HEK293 (cell line): ENCODE measurements around the gene SRMS.

Source experiments
- CTCF ChIA-PET: fragments of 350-600 bp; formaldehyde crosslinking; extraction: SDS; loops from one replicate; lab custom pipeline; 2021; ENCODE audit warnings: antibody characterized with exemption; lab: Yijun Ruan, JAX
- POLR2A ChIA-PET: fragments of 300-600 bp; formaldehyde crosslinking; extraction: SDS; loops from one replicate; lab custom pipeline; 2020; ENCODE audit warnings: antibody characterized with exemption, inconsistent platforms; lab: Yijun Ruan, JAX
- H3K27ac ChIP-seq: fragments of 200-500 bp; sonication (Bioruptor generic); 2 replicates; pipeline ENCODE4 v1.5.1; 2014; ENCODE audit warnings: low read depth, low read length, control low read depth, inconsistent platforms; ENCODE audit errors: extremely low read depth
- H3K36me3 ChIP-seq, 2 experiments: fragments of 200-500 bp in 1 of 2; sonication (Bioruptor generic) in 1 of 2; 1 replicate in 1 of 2; 2 replicates in 1 of 2; pipeline ENCODE4 v1.5.1; 2014 to 2017; ENCODE audit warnings: inconsistent platforms in 2 of 2, low read length in 2 of 2; ENCODE audit not compliant: control insufficient read depth in 2 of 2, insufficient read depth in 1 of 2
- H3K4me1 ChIP-seq: fragments of 200-500 bp; sonication (Bioruptor generic); 2 replicates; pipeline ENCODE4 v1.5.1; 2014; ENCODE audit warnings: mild to moderate bottlenecking, low read length, inconsistent platforms; ENCODE audit not compliant: control insufficient read depth, insufficient read depth
- H3K4me3 ChIP-seq: 2 replicates; pipeline ENCODE4 v1.5.1; 2011; ENCODE audit warnings: low read depth, mild to moderate bottlenecking, control low read depth, low read length, moderate library complexity
- H3K9me3 ChIP-seq: fragments of 200-500 bp; sonication (Bioruptor generic); 2 replicates; pipeline ENCODE4 v1.5.1; 2014; ENCODE audit warnings: low read depth, low read length, inconsistent platforms; ENCODE audit not compliant: control insufficient read depth, insufficient read depth
- BCL11A ChIP-seq: fragments of 450-650 bp; formaldehyde crosslinking; IDR thresholded peaks from 2 replicates; pipeline ENCODE4 v1.5.1; 2016; ENCODE audit warnings: low read depth, missing biosample characterization, missing genetic modification characterization
- BCL11B ChIP-seq: fragments of 450-650 bp; formaldehyde crosslinking; IDR thresholded peaks from 2 replicates; pipeline ENCODE4 v1.5.1; 2016; ENCODE audit warnings: low read depth, missing biosample characterization, missing genetic modification characterization
- HOXD13 ChIP-seq: sonication (generic); formaldehyde crosslinking; IDR thresholded peaks from 2 replicates; pipeline ENCODE4 v1.8.0; 2022; ENCODE audit warnings: missing genetic modification reagents, borderline replicate concordance
- KLF10 ChIP-seq: fragments of 450-650 bp; IDR thresholded peaks from 2 replicates; pipeline ENCODE4 v1.5.1; 2018; ENCODE audit warnings: missing biosample characterization, mild to moderate bottlenecking, missing genetic modification characterization
- KLF16 ChIP-seq: fragments of 450-650 bp; formaldehyde crosslinking; IDR thresholded peaks from 2 replicates; pipeline ENCODE4 v1.5.1; 2017; ENCODE audit warnings: missing biosample characterization, missing genetic modification characterization
- WT1 ChIP-seq: fragments of 450-650 bp; formaldehyde crosslinking; IDR thresholded peaks from 2 replicates; pipeline ENCODE4 v1.5.1; 2016; ENCODE audit warnings: missing biosample characterization, missing genetic modification characterization
- YY2 ChIP-seq: fragments of 450-650 bp; formaldehyde crosslinking; IDR thresholded peaks from 2 replicates; pipeline ENCODE4 v1.5.1; 2016; ENCODE audit warnings: missing biosample characterization, missing genetic modification characterization
- ZFP69B ChIP-seq: fragments of 450-650 bp; formaldehyde crosslinking; IDR thresholded peaks from 2 replicates; pipeline ENCODE4 v1.5.1; 2016; ENCODE audit warnings: missing biosample characterization, missing genetic modification characterization
- ZNF2 ChIP-seq: fragments of 450-650 bp; formaldehyde crosslinking; IDR thresholded peaks from 2 replicates; pipeline ENCODE4 v1.5.1; 2016; ENCODE audit warnings: missing biosample characterization, missing genetic modification characterization
- ZNF311 ChIP-seq: fragments of 450-650 bp; formaldehyde crosslinking; IDR thresholded peaks from 2 replicates; pipeline ENCODE4 v1.5.1; 2017; ENCODE audit warnings: missing biosample characterization, missing genetic modification characterization, borderline replicate concordance
- ZNF335 ChIP-seq: fragments of 450-650 bp; formaldehyde crosslinking; conservative IDR thresholded peaks from 2 replicates; pipeline ENCODE4 v1.5.1; 2016; ENCODE audit warnings: missing biosample characterization, missing genetic modification characterization
- ZNF391 ChIP-seq: fragments of 450-650 bp; formaldehyde crosslinking; IDR thresholded peaks from 2 replicates; pipeline ENCODE4 v1.5.1; 2016; ENCODE audit warnings: low read depth, missing biosample characterization, missing genetic modification characterization, borderline replicate concordance
- ZNF423 ChIP-seq: fragments of 450-650 bp; formaldehyde crosslinking; IDR thresholded peaks from 2 replicates; pipeline ENCODE4 v1.5.1; 2016; ENCODE audit warnings: missing biosample characterization, missing genetic modification characterization
- ZNF600 ChIP-seq: fragments of 450-650 bp; formaldehyde crosslinking; IDR thresholded peaks from 2 replicates; pipeline ENCODE4 v1.5.1; 2016; ENCODE audit warnings: missing biosample characterization, missing genetic modification characterization
- ZNF677 ChIP-seq: fragments of 450-650 bp; IDR thresholded peaks from 2 replicates; pipeline ENCODE4 v1.5.0; 2018; ENCODE audit warnings: missing biosample characterization, mild to moderate bottlenecking, missing genetic modification characterization, moderate library complexity
- ZNF837 ChIP-seq: fragments of 450-650 bp; formaldehyde crosslinking; IDR thresholded peaks from 2 replicates; pipeline ENCODE4 v1.5.1; 2016; ENCODE audit warnings: missing biosample characterization, missing genetic modification characterization
- TF ChIP-seq, protein P1 (sequence below): fragments of 450-650 bp; formaldehyde crosslinking; IDR thresholded peaks from 2 replicates; pipeline ENCODE4 v1.5.1; 2017; ENCODE audit warnings: missing biosample characterization, missing genetic modification characterization
- TF ChIP-seq, protein P2 (sequence below): fragments of 450-650 bp; formaldehyde crosslinking; IDR thresholded peaks from 2 replicates; pipeline ENCODE4 v1.5.1; 2016; ENCODE audit warnings: missing biosample characterization, missing genetic modification characterization
- TF ChIP-seq, protein P3 (sequence below): fragments of 450-650 bp; formaldehyde crosslinking; IDR thresholded peaks from 2 replicates; pipeline ENCODE4 v1.5.1; 2016; ENCODE audit warnings: missing biosample characterization, missing genetic modification characterization
- TF ChIP-seq, protein P4 (sequence below): fragments of 450-650 bp; formaldehyde crosslinking; IDR thresholded peaks from 2 replicates; pipeline ENCODE4 v1.5.1; 2016; ENCODE audit warnings: missing biosample characterization, missing genetic modification characterization

SRMS gene

DNA sequence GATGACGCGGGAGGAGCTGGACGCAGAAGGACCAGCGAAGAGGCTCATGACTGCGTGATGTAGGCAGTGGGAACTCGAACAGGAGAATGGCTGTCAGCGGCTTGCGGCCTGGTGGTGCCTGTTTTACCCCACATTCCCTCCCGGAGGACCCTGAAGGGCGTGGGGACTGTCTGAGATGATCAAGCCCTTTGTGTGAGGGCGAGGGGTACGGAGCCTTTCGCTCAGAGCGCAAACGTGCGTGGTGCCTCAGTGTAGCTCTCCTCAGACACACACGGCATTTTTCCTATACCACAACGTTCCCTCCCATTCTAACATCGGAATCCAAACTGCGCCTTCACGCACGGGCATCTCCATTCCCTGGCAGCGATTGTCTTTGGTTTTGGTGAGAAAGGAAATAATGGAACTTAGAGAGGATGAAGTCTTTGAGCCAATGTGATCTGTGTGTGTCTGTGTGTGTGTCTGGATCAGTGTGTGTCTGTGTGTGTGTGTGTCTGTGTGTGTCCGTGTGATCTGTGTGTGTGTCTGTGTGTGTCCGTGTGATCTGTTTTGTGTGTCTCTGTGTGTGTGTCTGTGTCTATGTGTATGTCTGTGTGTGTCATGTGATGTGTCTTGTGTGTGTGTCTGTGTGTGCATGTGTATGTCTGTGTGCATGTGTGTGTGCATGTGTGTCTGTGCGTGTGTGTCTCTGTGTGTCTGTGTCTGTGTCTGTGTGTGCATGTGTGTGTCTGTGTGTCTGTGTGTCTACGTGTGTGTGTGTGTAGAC is 15.7 kb downstream of the SRMS start (continued):
- TF ChIP-seq BCL11B (tag by site-specific recombination), result no peak
- TF ChIP-seq ZNF2 (tag by site-specific recombination), result peak; percentile 77
- TF ChIP-seq, protein P1, sequence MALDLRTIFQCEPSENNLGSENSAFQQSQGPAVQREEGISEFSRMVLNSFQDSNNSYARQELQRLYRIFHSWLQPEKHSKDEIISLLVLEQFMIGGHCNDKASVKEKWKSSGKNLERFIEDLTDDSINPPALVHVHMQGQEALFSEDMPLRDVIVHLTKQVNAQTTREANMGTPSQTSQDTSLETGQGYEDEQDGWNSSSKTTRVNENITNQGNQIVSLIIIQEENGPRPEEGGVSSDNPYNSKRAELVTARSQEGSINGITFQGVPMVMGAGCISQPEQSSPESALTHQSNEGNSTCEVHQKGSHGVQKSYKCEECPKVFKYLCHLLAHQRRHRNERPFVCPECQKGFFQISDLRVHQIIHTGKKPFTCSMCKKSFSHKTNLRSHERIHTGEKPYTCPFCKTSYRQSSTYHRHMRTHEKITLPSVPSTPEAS (tag by site-specific recombination), result peak; percentile 100
- TF ChIP-seq, protein P2, sequence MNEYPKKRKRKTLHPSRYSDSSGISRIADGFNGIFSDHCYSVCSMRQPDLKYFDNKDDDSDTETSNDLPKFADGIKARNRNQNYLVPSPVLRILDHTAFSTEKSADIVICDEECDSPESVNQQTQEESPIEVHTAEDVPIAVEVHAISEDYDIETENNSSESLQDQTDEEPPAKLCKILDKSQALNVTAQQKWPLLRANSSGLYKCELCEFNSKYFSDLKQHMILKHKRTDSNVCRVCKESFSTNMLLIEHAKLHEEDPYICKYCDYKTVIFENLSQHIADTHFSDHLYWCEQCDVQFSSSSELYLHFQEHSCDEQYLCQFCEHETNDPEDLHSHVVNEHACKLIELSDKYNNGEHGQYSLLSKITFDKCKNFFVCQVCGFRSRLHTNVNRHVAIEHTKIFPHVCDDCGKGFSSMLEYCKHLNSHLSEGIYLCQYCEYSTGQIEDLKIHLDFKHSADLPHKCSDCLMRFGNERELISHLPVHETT (tag by site-specific recombination), result peak; percentile 79
- TF ChIP-seq ZNF391, result peak; percentile 49
- peak; percentile 78 for TF ChIP-seq ZFP69B (tag by site-specific recombination)
- TF ChIP-seq ZNF837, result peak; percentile 91; the same call in 1 of the 2 replicates

DNA sequence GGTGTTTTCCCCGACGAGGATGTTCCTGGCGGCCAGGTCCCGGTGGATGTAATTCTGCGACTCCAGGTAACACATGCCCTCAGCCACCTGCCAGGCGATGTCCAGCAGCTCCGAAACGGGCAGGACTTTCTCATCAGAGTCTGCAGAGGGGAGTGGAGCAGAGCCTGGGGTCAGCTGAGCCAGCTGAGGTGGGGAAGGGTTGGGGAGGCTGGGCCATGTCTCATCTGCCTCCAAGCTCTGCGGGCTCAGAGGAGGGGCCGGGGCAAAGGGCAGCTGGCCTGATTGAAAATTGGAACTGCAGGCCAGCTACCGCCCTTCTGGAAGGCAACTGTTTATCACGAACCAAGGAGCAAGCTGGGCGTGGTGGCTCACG is 16.8 kb downstream of the SRMS start:
- Histone ChIP-seq H3K4me3 (no peak overlapping the region), H3K36me3 (no peaks in the 10 kb centered on the region), H3K27ac (no peak overlapping the region), H3K9me3 (no peaks in the 10 kb centered on the region), H3K4me1 (no peaks in the 10 kb centered on the region)
- ChIA-PET POLR2A (interaction anchor here (0.7 to 1.5 kb wide), 2 partner anchors 10 to 127 kb away, joined by 3 to 5 read pairs; partner anchors contain the start of genes PPDPF and RTEL1), CTCF (interaction anchor here (0.6 kb wide), 1 partner anchor 145 kb away, joined by 3 read pairs; no protein-coding TSS in a partner anchor)
- TF ChIP-seq ZNF600, result 0 out of 2 replicates have a peak, but pooled peaks have one; percentile 32
- TF ChIP-seq ZNF677, result no peak
- TF ChIP-seq ZNF311 (tag by site-specific recombination), result no peak
- TF ChIP-seq WT1 (tag by site-specific recombination), result no peak
- TF ChIP-seq ZNF423 (tag by site-specific recombination), result no peak
- 0 out of 2 replicates have a peak, but pooled peaks have one; percentile 43 for TF ChIP-seq BCL11A (tag by site-specific recombination)

DNA sequence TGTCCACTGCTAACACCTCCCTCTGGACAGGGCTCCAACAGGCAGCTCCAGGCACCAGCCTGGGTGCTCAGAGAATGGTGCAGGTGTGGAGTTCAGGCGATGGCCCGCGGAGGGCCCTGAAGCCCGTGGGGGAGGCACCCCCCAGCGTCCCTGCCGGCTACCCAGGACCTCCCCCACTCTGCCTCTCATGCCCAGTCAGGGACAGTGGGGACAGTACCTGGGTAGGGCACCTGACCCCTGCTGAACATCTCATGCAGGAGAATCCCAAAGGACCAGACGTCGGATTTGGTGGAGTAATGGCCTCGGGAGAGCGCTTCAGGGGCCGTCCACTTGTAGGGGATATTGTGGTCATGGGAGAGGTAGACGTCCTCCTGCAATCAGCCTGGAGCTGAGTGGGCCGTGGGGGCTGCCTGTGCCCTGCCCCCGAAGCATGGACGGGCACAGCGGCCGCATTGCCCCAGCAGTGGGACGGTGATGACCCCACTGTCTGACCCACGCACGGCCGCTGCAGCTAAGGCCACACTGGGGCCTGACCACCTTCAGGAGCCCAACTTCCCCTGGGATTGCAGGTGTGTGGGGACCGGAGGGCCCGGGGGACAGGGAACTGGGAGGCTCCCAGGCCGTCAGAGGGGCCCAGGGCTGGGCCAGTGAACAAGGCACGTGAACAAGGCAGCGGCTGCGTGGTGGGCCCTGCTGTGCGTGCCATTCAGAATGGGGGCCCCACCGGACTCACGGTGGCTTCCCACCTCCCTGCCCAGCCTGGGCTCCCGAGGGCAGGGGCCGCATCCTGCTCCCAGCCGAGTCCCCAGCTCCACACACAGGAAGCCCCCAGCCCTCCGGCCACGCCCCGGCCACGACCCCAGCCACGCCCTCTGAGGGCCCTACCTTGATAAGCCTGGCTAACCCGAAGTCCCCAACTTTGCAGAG is 17.4 kb downstream of the SRMS start:
- Histone ChIP-seq H3K4me3 (no peak overlapping the region), H3K9me3 (no peaks in the 10 kb centered on the region), H3K4me1 (no peaks in the 10 kb centered on the region), H3K27ac (no peak overlapping the region), H3K36me3 (no peaks in the 10 kb centered on the region)
- POLR2A ChIA-PET, result interaction anchor here (0.6 to 1.5 kb wide), 3 partner anchors 9 to 144 kb away, joined by 3 to 5 read pairs (median 3); partner anchors contain the start of gene PPDPF
- CTCF ChIA-PET, result no interaction called here
- TF ChIP-seq, protein P3, sequence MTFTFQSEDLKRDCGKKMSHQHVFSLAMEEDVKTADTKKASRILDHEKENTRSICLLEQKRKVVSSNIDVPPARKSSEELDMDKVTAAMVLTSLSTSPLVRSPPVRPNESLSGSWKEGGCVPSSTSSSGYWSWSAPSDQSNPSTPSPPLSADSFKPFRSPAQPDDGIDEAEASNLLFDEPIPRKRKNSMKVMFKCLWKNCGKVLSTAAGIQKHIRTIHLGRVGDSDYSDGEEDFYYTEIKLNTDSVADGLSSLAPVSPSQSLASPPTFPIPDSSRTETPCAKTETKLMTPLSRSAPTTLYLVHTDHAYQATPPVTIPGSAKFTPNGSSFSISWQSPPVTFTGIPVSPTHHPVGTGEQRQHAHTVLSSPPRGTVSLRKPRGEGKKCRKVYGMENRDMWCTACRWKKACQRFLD (tag by site-specific recombination), result no peak
- no peak for TF ChIP-seq ZNF335 (tag by site-specific recombination)
- no peak for TF ChIP-seq KLF16 (tag by site-specific recombination)
- TF ChIP-seq HOXD13 (CRISPR knock-in tag), result no peak
- TF ChIP-seq YY2, result no peak
- TF ChIP-seq KLF10, result peak; percentile 80
- TF ChIP-seq, protein P4, sequence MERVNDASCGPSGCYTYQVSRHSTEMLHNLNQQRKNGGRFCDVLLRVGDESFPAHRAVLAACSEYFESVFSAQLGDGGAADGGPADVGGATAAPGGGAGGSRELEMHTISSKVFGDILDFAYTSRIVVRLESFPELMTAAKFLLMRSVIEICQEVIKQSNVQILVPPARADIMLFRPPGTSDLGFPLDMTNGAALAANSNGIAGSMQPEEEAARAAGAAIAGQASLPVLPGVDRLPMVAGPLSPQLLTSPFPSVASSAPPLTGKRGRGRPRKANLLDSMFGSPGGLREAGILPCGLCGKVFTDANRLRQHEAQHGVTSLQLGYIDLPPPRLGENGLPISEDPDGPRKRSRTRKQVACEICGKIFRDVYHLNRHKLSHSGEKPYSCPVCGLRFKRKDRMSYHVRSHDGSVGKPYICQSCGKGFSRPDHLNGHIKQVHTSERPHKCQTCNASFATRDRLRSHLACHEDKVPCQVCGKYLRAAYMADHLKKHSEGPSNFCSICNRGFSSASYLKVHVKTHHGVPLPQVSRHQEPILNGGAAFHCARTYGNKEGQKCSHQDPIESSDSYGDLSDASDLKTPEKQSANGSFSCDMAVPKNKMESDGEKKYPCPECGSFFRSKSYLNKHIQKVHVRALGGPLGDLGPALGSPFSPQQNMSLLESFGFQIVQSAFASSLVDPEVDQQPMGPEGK (tag by site-specific recombination), result no peak
